ENCODE measurements around the gene STIM2. TPM values are rescaled to one million over a fixed set of nuclear protein-coding genes. Genes with fewer than 3 reads are reported as not detected.

STIM2 gene
- total RNA-seq, 4 donors from 2014 or later: 17.2 to 71.4 (median 20.7) TPM

DNA sequence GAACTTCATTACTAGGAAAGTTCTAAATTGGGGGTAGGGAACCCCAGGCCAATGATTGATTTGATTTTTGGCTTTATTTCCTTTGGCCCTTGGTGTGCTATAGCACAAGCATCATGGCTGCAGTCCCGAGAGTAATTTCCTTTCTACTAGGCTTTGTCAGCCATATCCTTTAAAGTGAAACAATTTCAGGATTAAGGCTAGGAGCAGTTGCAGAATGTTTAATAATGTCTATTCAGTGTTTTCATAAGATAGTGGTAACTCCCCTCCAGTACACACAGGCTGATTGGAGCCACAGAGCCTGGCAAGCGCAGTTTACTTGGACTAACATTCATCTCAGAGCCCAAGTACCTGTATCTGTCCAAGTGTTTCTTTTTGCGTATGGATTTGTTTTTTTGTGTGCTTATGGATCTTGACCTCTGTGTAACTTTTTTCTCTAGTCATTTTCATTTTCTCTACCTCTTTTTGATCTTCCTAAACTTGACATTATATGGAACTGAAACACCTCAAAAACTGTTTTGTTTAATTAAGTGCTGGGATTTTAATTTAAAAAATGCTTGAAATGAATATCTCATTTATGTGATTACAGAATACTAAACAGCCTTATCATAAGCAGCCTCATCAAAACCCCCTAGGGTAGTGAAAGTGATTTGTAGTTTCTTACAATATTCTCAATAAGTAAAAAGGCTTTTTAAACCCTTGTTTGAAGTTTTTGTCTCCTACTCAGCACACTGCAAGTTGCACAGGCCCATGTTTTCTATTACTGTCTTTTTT, 7.5 kb downstream of the STIM2 start:
- Histone ChIP-seq H3K9me3 (no peaks in the 10 kb centered on the region), H3K4me1 (peaks cover 0 to 42% (median 5%) of the 10 kb centered on the region in 4 donors), H3K36me3 (no peaks in the 10 kb centered on the region), H3K27ac (peak overlapping the region in 1 of 4 donors; percentile 37), H3K27me3 (no peaks in the 10 kb centered on the region), H3K4me3 (no peak overlapping the region)
- WGBS, 2 donors (ENCODE audit: low coverage in 1 of 2): 61 to 83% methylated on average over 2 to 3 of the region's 3 CpGs
- TF ChIP-seq EP300 (IDR thresholded peaks at IDR 0.05; ENCODE audit: low read depth): no peak
- TF ChIP-seq, protein P1, sequence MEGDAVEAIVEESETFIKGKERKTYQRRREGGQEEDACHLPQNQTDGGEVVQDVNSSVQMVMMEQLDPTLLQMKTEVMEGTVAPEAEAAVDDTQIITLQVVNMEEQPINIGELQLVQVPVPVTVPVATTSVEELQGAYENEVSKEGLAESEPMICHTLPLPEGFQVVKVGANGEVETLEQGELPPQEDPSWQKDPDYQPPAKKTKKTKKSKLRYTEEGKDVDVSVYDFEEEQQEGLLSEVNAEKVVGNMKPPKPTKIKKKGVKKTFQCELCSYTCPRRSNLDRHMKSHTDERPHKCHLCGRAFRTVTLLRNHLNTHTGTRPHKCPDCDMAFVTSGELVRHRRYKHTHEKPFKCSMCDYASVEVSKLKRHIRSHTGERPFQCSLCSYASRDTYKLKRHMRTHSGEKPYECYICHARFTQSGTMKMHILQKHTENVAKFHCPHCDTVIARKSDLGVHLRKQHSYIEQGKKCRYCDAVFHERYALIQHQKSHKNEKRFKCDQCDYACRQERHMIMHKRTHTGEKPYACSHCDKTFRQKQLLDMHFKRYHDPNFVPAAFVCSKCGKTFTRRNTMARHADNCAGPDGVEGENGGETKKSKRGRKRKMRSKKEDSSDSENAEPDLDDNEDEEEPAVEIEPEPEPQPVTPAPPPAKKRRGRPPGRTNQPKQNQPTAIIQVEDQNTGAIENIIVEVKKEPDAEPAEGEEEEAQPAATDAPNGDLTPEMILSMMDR (IDR thresholded peaks at IDR 0.05): no peak
- no peak for TF ChIP-seq POLR2AphosphoS5 (IDR thresholded peaks at IDR 0.05)
- no peak for TF ChIP-seq POLR2A (IDR thresholded peaks at IDR 0.05)
- in situ Hi-C loops (cut with MboI; ENCODE audit: low pct_ligation_motif_present in 1 of 4, low pct_unique_long_range_greater_than_20kb in 1 of 4, low sequenced_read_pairs in 3 of 4): loop anchor here in 1 of 4 donors (10.0 kb wide), 1 partner anchor 137 kb away; no protein-coding TSS in a partner anchor
- DNase-seq: no peak
- intact Hi-C loops (cut with DNase I; ENCODE audit: low total_unique reads): no loop called here

DNA sequence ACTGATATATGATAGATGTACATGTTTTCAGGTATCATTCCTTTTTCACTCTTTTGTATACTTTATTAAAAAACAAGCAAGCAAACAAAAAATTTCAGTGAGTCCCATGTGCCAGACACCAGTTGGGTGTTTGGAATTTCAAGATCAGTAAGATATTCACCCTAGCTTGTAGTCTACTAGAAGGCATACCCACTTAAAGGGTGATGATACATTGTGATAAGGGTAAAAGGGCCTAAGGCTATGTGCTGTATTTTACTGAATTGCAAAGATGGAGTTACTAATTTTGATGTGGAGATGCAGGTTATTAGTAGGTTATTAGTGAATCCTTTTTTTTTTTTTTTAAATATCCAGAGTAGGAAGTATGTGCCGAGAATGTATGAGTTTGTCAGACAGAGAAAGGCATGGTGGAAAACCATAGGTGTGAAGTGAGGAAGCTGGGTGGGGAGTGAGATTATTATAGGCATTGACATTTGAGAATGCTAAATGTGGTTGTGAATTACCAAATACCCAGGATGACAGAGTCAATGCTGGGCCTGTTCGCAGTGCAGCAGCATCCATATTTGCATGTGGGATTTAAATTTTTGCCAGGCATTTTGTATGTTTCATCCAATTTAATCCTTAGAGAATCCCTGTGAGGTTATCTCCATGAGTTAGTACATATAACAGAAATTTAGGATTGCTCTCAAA, 10.1 kb downstream of the STIM2 start:
- in situ Hi-C loops (cut with MboI; ENCODE audit: low pct_ligation_motif_present in 1 of 4, low pct_unique_long_range_greater_than_20kb in 1 of 4, low sequenced_read_pairs in 3 of 4): no loop called here
- no peak for TF ChIP-seq EP300 (IDR thresholded peaks at IDR 0.05; ENCODE audit: low read depth)
- TF ChIP-seq POLR2A (IDR thresholded peaks at IDR 0.05): no peak
- TF ChIP-seq, protein P1 (IDR thresholded peaks at IDR 0.05): no peak
- TF ChIP-seq POLR2AphosphoS5 (IDR thresholded peaks at IDR 0.05): no peak

DNA sequence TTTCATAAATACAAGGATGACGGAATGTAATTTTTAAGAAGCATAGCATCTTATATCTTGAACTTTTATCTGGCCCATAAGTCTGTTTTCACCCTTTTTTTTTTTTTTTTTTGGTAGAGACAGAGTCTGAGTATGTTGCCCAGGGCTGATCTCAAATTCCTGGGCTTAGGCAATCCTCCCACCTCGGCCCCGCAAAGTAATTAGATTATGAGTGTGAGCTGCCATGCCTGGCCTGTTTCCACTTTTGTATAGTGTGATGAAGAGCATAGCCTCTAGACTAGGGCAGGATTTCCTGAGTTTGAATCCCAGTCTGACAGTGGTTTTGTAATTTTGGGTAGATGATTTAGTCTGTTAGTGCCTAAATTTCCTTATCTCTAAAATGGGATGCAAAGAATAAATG, 11.0 kb downstream of the STIM2 start:
- in situ Hi-C loops (cut with MboI; ENCODE audit: low pct_ligation_motif_present in 1 of 4, low pct_unique_long_range_greater_than_20kb in 1 of 4, low sequenced_read_pairs in 3 of 4) (no loop called here), intact Hi-C loops (cut with DNase I; ENCODE audit: low total_unique reads) (no loop called here)
- H3K4me1 ChIP-seq: peaks cover 0 to 14% (median 2%) of the 10 kb centered on the region in 4 donors
- WGBS, 2 donors (ENCODE audit: low coverage in 1 of 2): 82 to 83% methylated on average over 3 of the region's 3 CpGs
- no peaks in the 10 kb centered on the region for H3K27me3 ChIP-seq
- H3K4me3 ChIP-seq: no peak overlapping the region
- no peak for DNase-seq
- no peaks in the 10 kb centered on the region for H3K9me3 ChIP-seq
- H3K27ac ChIP-seq: no peak overlapping the region
- TF ChIP-seq, protein P1 (IDR thresholded peaks at IDR 0.05): no peak
- TF ChIP-seq POLR2A (IDR thresholded peaks at IDR 0.05) (no peak), EP300 (IDR thresholded peaks at IDR 0.05; ENCODE audit: low read depth) (no peak), POLR2AphosphoS5 (IDR thresholded peaks at IDR 0.05) (no peak)
- no peaks in the 10 kb centered on the region for H3K36me3 ChIP-seq

More for the DNA sequence above, 10.1 kb downstream of the STIM2 start:
- H3K4me1 ChIP-seq: peaks cover 0 to 19% (median 2%) of the 10 kb centered on the region in 4 donors
- no peak for DNase-seq
- no peaks in the 10 kb centered on the region for H3K27me3 ChIP-seq
- no peaks in the 10 kb centered on the region for H3K9me3 ChIP-seq
- H3K4me3 ChIP-seq: no peak overlapping the region
- WGBS, 2 donors (ENCODE audit: low coverage in 1 of 2): 84 to 91% methylated on average over 2 of the region's 2 CpGs
- no peak overlapping the region for H3K27ac ChIP-seq
- intact Hi-C loops (cut with DNase I; ENCODE audit: low total_unique reads): no loop called here
- H3K36me3 ChIP-seq: no peaks in the 10 kb centered on the region

DNA sequence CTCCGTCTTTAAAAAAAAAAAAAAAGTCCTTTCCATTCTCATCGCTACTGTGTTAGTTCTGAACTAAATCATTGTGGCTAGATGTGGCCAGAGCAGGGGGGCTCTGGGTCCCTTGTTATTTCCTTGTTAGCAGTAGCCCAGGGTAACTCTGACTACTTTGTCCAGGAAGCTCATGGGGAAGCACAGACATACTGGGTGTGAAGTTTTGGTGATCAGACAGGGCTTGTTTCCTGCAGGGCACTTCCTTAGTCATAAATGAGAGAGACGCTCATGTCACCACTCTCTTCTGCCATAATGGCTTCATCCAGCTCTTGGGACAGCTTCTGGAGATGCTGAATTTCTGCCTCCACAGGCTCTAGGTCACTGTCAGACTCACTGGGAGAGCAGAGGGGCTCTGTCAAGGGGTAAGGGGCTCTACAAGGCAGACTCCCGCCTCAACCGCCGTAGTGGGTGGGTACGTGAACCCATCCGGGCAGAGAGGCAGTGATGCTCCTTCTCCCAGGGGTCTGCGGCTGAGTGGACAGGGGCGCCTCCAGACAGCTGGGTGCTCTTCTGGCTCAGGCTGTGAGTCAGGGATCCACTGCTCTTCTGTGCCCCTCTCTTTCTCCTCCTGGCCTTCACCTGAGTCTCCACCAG, 12.9 kb downstream of the STIM2 start:
- no peaks in the 10 kb centered on the region for H3K9me3 ChIP-seq
- no peak overlapping the region for H3K4me3 ChIP-seq
- H3K4me1 ChIP-seq: no peaks in the 10 kb centered on the region
- intact Hi-C loops (cut with DNase I; ENCODE audit: low total_unique reads) (no loop called here), in situ Hi-C loops (cut with MboI; ENCODE audit: low pct_ligation_motif_present in 1 of 4, low pct_unique_long_range_greater_than_20kb in 1 of 4, low sequenced_read_pairs in 3 of 4) (no loop called here)
- no peak overlapping the region for H3K27ac ChIP-seq
- no peaks in the 10 kb centered on the region for H3K36me3 ChIP-seq
- TF ChIP-seq, protein P1 (IDR thresholded peaks at IDR 0.05): no peak
- TF ChIP-seq EP300 (IDR thresholded peaks at IDR 0.05; ENCODE audit: low read depth): no peak
- no peak for TF ChIP-seq POLR2A (IDR thresholded peaks at IDR 0.05)
- TF ChIP-seq POLR2AphosphoS5 (IDR thresholded peaks at IDR 0.05): no peak
- DNase-seq: no peak
- no peaks in the 10 kb centered on the region for H3K27me3 ChIP-seq
- WGBS, 2 donors (ENCODE audit: low coverage in 1 of 2): 85 to 100% methylated on average over 1 to 10 of the region's 10 CpGs

All from transverse colon (tissue), 4 donors.